Nephron progenitor cell (in vitro differentiated cells): ENCODE data around the gene PARP12.

Experiments
- DNase-seq: peaks from one replicate; pipeline ENCODE4 v3.0.0; 2021
- H3K27ac Mint-ChIP-seq: 2 replicates; pipeline ENCODE4 v1.8.0; 2021; ENCODE audit warnings: mild to moderate bottlenecking, moderate library complexity, mixed read lengths
- H3K27me3 Mint-ChIP-seq: 2 replicates; pipeline ENCODE4 v1.8.0; 2021; ENCODE audit warnings: mild to moderate bottlenecking, low read depth, mixed read lengths; ENCODE audit not compliant: poor library complexity
- H3K36me3 Mint-ChIP-seq: 2 replicates; pipeline ENCODE4 v1.8.0; 2021; ENCODE audit warnings: low read depth, mixed read lengths
- H3K4me1 Mint-ChIP-seq: 2 replicates; pipeline ENCODE4 v1.8.0; 2021; ENCODE audit warnings: mixed read lengths
- H3K4me3 Mint-ChIP-seq: 2 replicates; pipeline ENCODE4 v1.8.0; 2021; ENCODE audit warnings: mild to moderate bottlenecking, moderate library complexity, mixed read lengths
- H3K9me3 Mint-ChIP-seq: 2 replicates; pipeline ENCODE4 v1.8.0; 2021; ENCODE audit warnings: mild to moderate bottlenecking, moderate library complexity, mixed read lengths
- TF ChIP-seq, protein P1 (sequence below): fragments of 200-600 bp; sonication (generic); IDR thresholded peaks from 2 replicates; pipeline ENCODE4 v1.5.0; 2021; ENCODE audit warnings: antibody characterized with exemption

Gene PARP12

GRCh38 chr7:140084142-140084655, 21.4 kb upstream of the PARP12 start:
- no peak for DNase-seq
- TF ChIP-seq, protein P1, sequence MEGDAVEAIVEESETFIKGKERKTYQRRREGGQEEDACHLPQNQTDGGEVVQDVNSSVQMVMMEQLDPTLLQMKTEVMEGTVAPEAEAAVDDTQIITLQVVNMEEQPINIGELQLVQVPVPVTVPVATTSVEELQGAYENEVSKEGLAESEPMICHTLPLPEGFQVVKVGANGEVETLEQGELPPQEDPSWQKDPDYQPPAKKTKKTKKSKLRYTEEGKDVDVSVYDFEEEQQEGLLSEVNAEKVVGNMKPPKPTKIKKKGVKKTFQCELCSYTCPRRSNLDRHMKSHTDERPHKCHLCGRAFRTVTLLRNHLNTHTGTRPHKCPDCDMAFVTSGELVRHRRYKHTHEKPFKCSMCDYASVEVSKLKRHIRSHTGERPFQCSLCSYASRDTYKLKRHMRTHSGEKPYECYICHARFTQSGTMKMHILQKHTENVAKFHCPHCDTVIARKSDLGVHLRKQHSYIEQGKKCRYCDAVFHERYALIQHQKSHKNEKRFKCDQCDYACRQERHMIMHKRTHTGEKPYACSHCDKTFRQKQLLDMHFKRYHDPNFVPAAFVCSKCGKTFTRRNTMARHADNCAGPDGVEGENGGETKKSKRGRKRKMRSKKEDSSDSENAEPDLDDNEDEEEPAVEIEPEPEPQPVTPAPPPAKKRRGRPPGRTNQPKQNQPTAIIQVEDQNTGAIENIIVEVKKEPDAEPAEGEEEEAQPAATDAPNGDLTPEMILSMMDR, result no peak
- H3K9me3 Mint-ChIP-seq, result no peaks in the 10 kb centered on the region
- H3K4me1 Mint-ChIP-seq, result peaks cover 2% of the 10 kb centered on the region
- no peaks in the 10 kb centered on the region for H3K36me3 Mint-ChIP-seq
- no peaks in the 10 kb centered on the region for H3K27me3 Mint-ChIP-seq
- H3K27ac Mint-ChIP-seq, result no peak overlapping the region
- H3K4me3 Mint-ChIP-seq, result no peak overlapping the region

DNA sequence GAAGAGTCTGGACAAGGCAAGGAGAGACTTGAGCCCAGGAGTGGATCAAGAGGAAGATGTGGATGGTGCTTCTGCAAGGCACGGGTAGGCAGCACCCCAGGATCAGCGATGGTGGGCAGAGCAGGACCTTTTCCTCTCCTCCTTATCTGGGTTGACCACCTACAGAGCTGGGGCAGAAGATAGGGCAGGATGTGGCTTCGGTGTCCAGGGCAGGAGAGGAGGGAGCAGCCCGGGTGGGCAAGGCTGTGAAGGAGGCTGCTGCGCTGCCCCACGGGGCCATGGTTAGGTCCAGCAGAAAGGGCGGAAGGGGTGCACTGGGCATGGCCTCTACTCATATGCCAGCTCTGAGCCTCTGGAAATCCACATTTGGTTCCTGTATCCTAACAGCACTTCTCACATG, 20.0 kb upstream of the PARP12 start:
- Mint-ChIP-seq H3K27ac (no peak overlapping the region), H3K9me3 (no peaks in the 10 kb centered on the region), H3K27me3 (no peaks in the 10 kb centered on the region), H3K4me1 (peaks cover 13% of the 10 kb centered on the region), H3K4me3 (no peak overlapping the region), H3K36me3 (no peaks in the 10 kb centered on the region)
- TF ChIP-seq, protein P1, result no peak
- no peak for DNase-seq

DNA sequence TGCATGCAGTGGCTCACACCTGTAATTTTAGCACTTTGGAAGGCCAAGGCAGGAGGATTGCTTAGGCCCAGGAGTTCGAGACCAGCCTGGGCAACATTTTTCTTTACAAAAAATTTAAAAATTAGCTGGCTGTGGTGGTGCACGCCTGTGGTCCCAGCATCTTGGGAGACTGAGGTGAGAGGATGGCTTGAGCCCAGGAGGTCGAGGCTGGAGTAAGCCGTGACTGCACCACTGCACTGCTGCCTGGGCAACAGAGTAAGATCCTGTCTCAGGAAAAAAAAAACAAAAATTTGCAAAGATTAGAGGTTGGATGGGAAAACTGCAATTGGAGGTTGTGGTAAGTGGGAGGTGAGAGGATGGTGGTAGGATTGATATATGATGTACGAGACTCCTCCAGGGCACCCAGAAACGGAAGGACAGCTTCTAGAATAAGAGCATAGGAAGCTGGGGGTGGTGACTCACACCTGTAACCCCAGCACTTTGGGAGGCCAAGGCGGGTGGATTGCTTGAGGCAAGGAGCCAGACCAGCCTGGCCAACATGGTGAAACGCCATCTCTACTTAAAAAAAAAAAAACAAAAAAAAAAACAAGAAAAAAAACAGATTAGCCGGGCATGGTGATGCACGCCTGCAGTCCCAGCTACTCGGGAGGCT, 19.1 kb upstream of the PARP12 start:
- no peak overlapping the region for H3K27ac Mint-ChIP-seq
- DNase-seq, result no peak
- H3K27me3 Mint-ChIP-seq, result no peaks in the 10 kb centered on the region
- no peaks in the 10 kb centered on the region for H3K9me3 Mint-ChIP-seq
- no peak overlapping the region for H3K4me3 Mint-ChIP-seq
- peaks cover 13% of the 10 kb centered on the region for H3K4me1 Mint-ChIP-seq
- TF ChIP-seq, protein P1, result no peak
- H3K36me3 Mint-ChIP-seq, result no peaks in the 10 kb centered on the region

GRCh38 chr7:140080919-140081318, 18.2 kb upstream of the PARP12 start:
- peaks cover 13% of the 10 kb centered on the region for H3K4me1 Mint-ChIP-seq
- no peak for DNase-seq
- H3K4me3 Mint-ChIP-seq, result no peak overlapping the region
- no peak overlapping the region for H3K27ac Mint-ChIP-seq
- no peaks in the 10 kb centered on the region for H3K27me3 Mint-ChIP-seq
- H3K36me3 Mint-ChIP-seq, result no peaks in the 10 kb centered on the region
- H3K9me3 Mint-ChIP-seq, result no peaks in the 10 kb centered on the region
- TF ChIP-seq, protein P1, result no peak

DNA sequence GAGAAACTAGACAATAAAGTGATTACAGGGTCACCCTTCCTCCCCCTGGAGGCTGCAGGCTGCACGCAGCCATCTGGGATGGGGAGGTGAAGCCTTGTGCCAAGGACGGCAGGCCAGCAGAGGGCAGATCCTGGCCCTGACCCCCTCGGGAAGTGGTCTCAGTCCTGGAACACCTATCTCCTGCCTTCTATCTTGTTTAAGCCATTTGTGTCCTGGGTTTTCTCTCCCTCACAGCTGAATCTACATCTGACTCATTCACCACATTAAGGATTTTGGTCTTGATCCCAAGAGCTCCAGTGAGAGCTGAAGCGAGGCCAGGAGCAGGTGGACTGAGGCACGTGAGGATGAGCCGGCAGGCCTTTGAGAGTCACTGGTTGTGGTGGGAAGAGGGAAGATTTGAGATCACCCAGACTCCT, 16.4 kb upstream of the PARP12 start:
- Mint-ChIP-seq H3K27ac (no peak overlapping the region), H3K36me3 (no peaks in the 10 kb centered on the region), H3K4me3 (no peak overlapping the region), H3K27me3 (peaks cover 6% of the 10 kb centered on the region), H3K9me3 (peaks cover 8% of the 10 kb centered on the region), H3K4me1 (peaks cover 13% of the 10 kb centered on the region)
- TF ChIP-seq, protein P1, result peak; percentile 35
- peak; percentile 42 for DNase-seq

DNA sequence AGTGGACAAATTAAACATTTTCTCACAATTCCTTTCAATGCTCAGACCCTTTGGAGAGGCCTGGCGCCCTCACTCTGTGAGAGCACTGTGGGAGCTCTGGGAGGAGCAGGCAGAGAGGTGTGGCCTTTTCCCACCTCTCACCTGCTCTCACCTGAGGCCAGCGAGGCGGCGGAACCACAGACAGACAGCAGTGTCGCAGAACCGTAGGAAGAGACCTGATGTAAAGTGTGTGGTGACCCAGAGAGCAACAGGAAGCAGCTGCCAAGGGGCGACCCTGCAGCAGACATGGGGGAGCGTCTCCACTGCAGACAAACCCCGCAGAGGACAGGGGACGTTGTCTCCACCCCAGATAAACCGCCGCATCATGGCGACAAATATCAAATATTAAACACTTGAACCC, 15.6 kb upstream of the PARP12 start:
- Mint-ChIP-seq H3K4me1 (peaks cover 13% of the 10 kb centered on the region), H3K4me3 (no peak overlapping the region), H3K9me3 (peaks cover 9% of the 10 kb centered on the region), H3K27ac (peak overlapping the region; percentile 88), H3K36me3 (no peaks in the 10 kb centered on the region), H3K27me3 (peaks cover 6% of the 10 kb centered on the region)
- TF ChIP-seq, protein P1, result no peak
- DNase-seq, result no peak
